Measurements from ENCODE around the gene YPEL3. TPM values are rescaled to one million over a fixed set of nuclear protein-coding genes. Genes with fewer than 3 reads are reported as not detected.

Gene YPEL3
- total RNA-seq, 2 donors from 2014 or later, result 26.1 to 31.4 TPM

- DNase-seq (ENCODE audit: low spot score), result no peak
- intact Hi-C loops (cut with DNase I), result loop anchor here in 1 of 2 donors (5.0 kb wide), 1 partner anchor 802 kb away; no protein-coding TSS in a partner anchor
These were observed 1.4 kb downstream of the YPEL3 start for GRCh38 chr16:30094541-30095165.

- intact Hi-C loops (cut with DNase I), result loop anchor here in 1 of 2 donors (1.0 kb wide), 1 partner anchor 19 kb away; no protein-coding TSS in a partner anchor
- peak; percentile 95 for DNase-seq (ENCODE audit: low spot score)
These were observed 3.5 kb downstream of the YPEL3 start for GRCh38 chr16:30092373-30093010.

- DNase-seq (ENCODE audit: low spot score), result peak; percentile 99
- intact Hi-C loops (cut with DNase I), result loop anchor here in 1 of 2 donors (1.0 kb wide), 1 partner anchor 20 kb away; no protein-coding TSS in a partner anchor
These were observed 4.3 kb downstream of the YPEL3 start, which contains the start of gene TBX6 for GRCh38 chr16:30091474-30092372. Gene TBX6 (minus strand): TSS chr16:30091924. CDS start chr16:30091193, 731 bp downstream.

- no peak for DNase-seq (ENCODE audit: low spot score)
- intact Hi-C loops (cut with DNase I), result no loop called here
These were observed 5.2 kb downstream of the YPEL3 start for GRCh38 chr16:30090610-30091331.

GRCh38 chr16:30088832-30089624 lies 7.0 kb downstream of the YPEL3 start:
- intact Hi-C loops (cut with DNase I), result no loop called here
- DNase-seq (ENCODE audit: low spot score), result peak; percentile 75

GRCh38 chr16:30088237-30088831 lies 7.7 kb downstream of the YPEL3 start:
- intact Hi-C loops (cut with DNase I), result no loop called here

GRCh38 chr16:30087181-30087898 lies 8.7 kb downstream of the YPEL3 start:
- peak; percentile 71 for DNase-seq (ENCODE audit: low spot score)
- intact Hi-C loops (cut with DNase I), result no loop called here

More at GRCh38 chr16:30088237-30088831, 7.7 kb downstream of the YPEL3 start:
- no peak for DNase-seq (ENCODE audit: low spot score)

GRCh38 chr16:30086291-30087140 lies 9.5 kb downstream of the YPEL3 start:
- DNase-seq (ENCODE audit: low spot score), result no peak
- intact Hi-C loops (cut with DNase I), result no loop called here

GRCh38 chr16:30085820-30086219 lies 10.2 kb downstream of the YPEL3 start:
- intact Hi-C loops (cut with DNase I), result no loop called here
- DNase-seq (ENCODE audit: low spot score), result no peak

GRCh38 chr16:30085247-30085646 lies 10.8 kb downstream of the YPEL3 start:
- intact Hi-C loops (cut with DNase I), result no loop called here
- DNase-seq (ENCODE audit: low spot score), result no peak

GRCh38 chr16:30084816-30085159 lies 11.2 kb downstream of the YPEL3 start:
- DNase-seq (ENCODE audit: low spot score), result peak; percentile 92
- intact Hi-C loops (cut with DNase I), result no loop called here

GRCh38 chr16:30084096-30084815 lies 11.8 kb downstream of the YPEL3 start:
- DNase-seq (ENCODE audit: low spot score), result peak; percentile 66
- intact Hi-C loops (cut with DNase I), result no loop called here

- peak; percentile 67 for DNase-seq (ENCODE audit: low spot score)
- intact Hi-C loops (cut with DNase I), result no loop called here
These were observed 12.6 kb downstream of the YPEL3 start for GRCh38 chr16:30083216-30084055.

- intact Hi-C loops (cut with DNase I), result no loop called here
- DNase-seq (ENCODE audit: low spot score), result no peak
These were observed 13.4 kb downstream of the YPEL3 start for GRCh38 chr16:30082545-30083090.

GRCh38 chr16:30079480-30079879 lies 16.5 kb downstream of the YPEL3 start:
- intact Hi-C loops (cut with DNase I), result no loop called here
- DNase-seq (ENCODE audit: low spot score), result no peak
